Dedifferentiated amniotic fluid mesenchymal stem cell (primary cell): ENCODE data around the gene TLK1.
"Not testable (repeated sequence)": the region's sequence is repeated elsewhere in the genome, so short reads cannot be mapped to it uniquely, and the experiment has no call there.

Experiments
- DNase-seq: peaks from one replicate; pipeline ENCODE4 v3.0.0-alpha.2; 2016; ENCODE audit errors: extremely low spot score

TLK1 gene

GRCh38 chr2:171142398-171142797 is 18.3 kb downstream of the TLK1 start:
- no peak for DNase-seq

GRCh38 chr2:171141320-171141719 is 19.4 kb downstream of the TLK1 start:
- DNase-seq: no peak

GRCh38 chr2:171139860-171140259 is 20.8 kb downstream of the TLK1 start:
- no peak for DNase-seq

- no peak for DNase-seq
Observed at GRCh38 chr2:171136024-171136423, 24.7 kb downstream of the TLK1 start.

GRCh38 chr2:171134624-171135230 is 26.0 kb downstream of the TLK1 start:
- no peak for DNase-seq

GRCh38 chr2:171132086-171132485 is 28.6 kb downstream of the TLK1 start:
- DNase-seq: no peak

GRCh38 chr2:171128461-171128860 is 32.2 kb downstream of the TLK1 start:
- DNase-seq: no peak

GRCh38 chr2:171124541-171124940 is 36.2 kb downstream of the TLK1 start:
- no peak for DNase-seq

- DNase-seq: no peak
Observed at GRCh38 chr2:171109571-171109970, 51.1 kb downstream of the TLK1 start.

- no peak for DNase-seq
Observed at GRCh38 chr2:171109020-171109419, 51.7 kb downstream of the TLK1 start.

- DNase-seq: no peak
Observed at GRCh38 chr2:171107803-171108202, 52.9 kb downstream of the TLK1 start.

- DNase-seq: no peak
Observed at GRCh38 chr2:171104379-171104778, 56.3 kb downstream of the TLK1 start.

- DNase-seq: no peak
Observed at GRCh38 chr2:171102802-171103201, 57.9 kb downstream of the TLK1 start.

- no peak for DNase-seq
Observed at GRCh38 chr2:171100370-171100769, 60.3 kb downstream of the TLK1 start.

GRCh38 chr2:171098607-171099006 is 62.1 kb downstream of the TLK1 start:
- no peak for DNase-seq

GRCh38 chr2:171095014-171095582 is 65.6 kb downstream of the TLK1 start:
- no peak for DNase-seq

GRCh38 chr2:171091517-171091916 is 69.2 kb downstream of the TLK1 start:
- DNase-seq: not testable (repeated sequence)

GRCh38 chr2:171089489-171089888 is 71.2 kb downstream of the TLK1 start:
- DNase-seq: no peak

- no peak for DNase-seq
Observed at GRCh38 chr2:171088057-171088834, 72.4 kb downstream of the TLK1 start.

- DNase-seq: no peak
Observed at GRCh38 chr2:171087547-171087946, 73.1 kb downstream of the TLK1 start.

GRCh38 chr2:171086352-171087290 is 74.1 kb downstream of the TLK1 start:
- DNase-seq: peak; percentile 37

GRCh38 chr2:171084128-171084527 is 76.6 kb downstream of the TLK1 start:
- DNase-seq: no peak
